A673 (cell line): ENCODE measurements around the gene CYP21A2. TPM values are rescaled to one million over a fixed set of nuclear protein-coding genes. Genes with fewer than 3 reads are reported as not detected.
"Not testable (repeated sequence)": the region's sequence is repeated elsewhere in the genome, so short reads cannot be mapped to it uniquely, and the experiment has no call there.

Experiments
- Bru-seq: library from RNA; stranded (reverse); fragments of 400-500 nt; gene quantifications from one replicate; lab custom pipeline; 2021; lab: Mats Ljungman, UMichigan
- BruChase-seq, 2 experiments: library from RNA; stranded (reverse); fragments of 400-500 nt; gene quantifications; one replicate each; lab custom pipeline; 2021; lab: Mats Ljungman, UMichigan
- BruUV-seq: library from RNA; stranded (reverse); fragments of 400-500 nt; replicated peaks from 2 replicates; lab custom pipeline; 2021; lab: Mats Ljungman, UMichigan
- CTCF ChIA-PET: fragments of 300-600 bp; sonication (Branson Sonifier 250); formaldehyde crosslinking; loops from one replicate; lab custom pipeline; 2022; ENCODE audit warnings: antibody characterized with exemption; lab: Charles Lee
- POLR2A ChIA-PET: fragments of 300-600 bp; sonication (Branson Sonifier 250); formaldehyde crosslinking; loops from one replicate; lab custom pipeline; 2022; ENCODE audit warnings: antibody characterized with exemption; ENCODE audit not compliant: low non-redundant PET; lab: Charles Lee
- DNase-seq: peaks from one replicate; pipeline ENCODE4 v3.0.0-alpha.2; 2015; ENCODE audit warnings: low spot score
- H3K27ac ChIP-seq: fragments of 200-600 bp; sonication (generic); 2 replicates; pipeline ENCODE4 v1.5.1; 2016; ENCODE audit warnings: mixed run types, low read depth, mild to moderate bottlenecking, mixed read lengths, antibody characterized with exemption, low read length; ENCODE audit not compliant: poor library complexity, severe bottlenecking
- H3K27me3 ChIP-seq: fragments of 200-600 bp; sonication (generic); replicated peaks from 2 replicates; pipeline ENCODE4 v1.6.1; 2017; ENCODE audit warnings: mixed run types, low read depth, mild to moderate bottlenecking, mixed read lengths, antibody characterized with exemption, low read length; ENCODE audit not compliant: insufficient read depth, poor library complexity
- H3K36me3 ChIP-seq: fragments of 200-600 bp; sonication (generic); 2 replicates; pipeline ENCODE4 v1.6.1; 2016; ENCODE audit warnings: mixed run types, mild to moderate bottlenecking, mixed read lengths, antibody characterized with exemption, low read length; ENCODE audit not compliant: insufficient read depth, poor library complexity, severe bottlenecking
- H3K4me1 ChIP-seq: fragments of 200-600 bp; sonication (generic); 2 replicates; pipeline ENCODE4 v1.6.1; 2017; ENCODE audit warnings: mixed run types, mild to moderate bottlenecking, mixed read lengths, antibody characterized with exemption, low read length; ENCODE audit not compliant: insufficient read depth, poor library complexity, severe bottlenecking
- H3K4me3 ChIP-seq: fragments of 200-600 bp; sonication (generic); 2 replicates; pipeline ENCODE4 v1.5.1; 2016; ENCODE audit warnings: low read depth, mixed run types, mild to moderate bottlenecking, mixed read lengths, low read length; ENCODE audit not compliant: poor library complexity, severe bottlenecking
- H3K9me3 ChIP-seq: fragments of 200-600 bp; sonication (generic); 2 replicates; pipeline ENCODE4 v1.6.1; 2016; ENCODE audit warnings: mixed run types, low read depth, mild to moderate bottlenecking, mixed read lengths, antibody characterized with exemption, low read length; ENCODE audit not compliant: poor library complexity, severe bottlenecking
- intact Hi-C: fragments of 100-400 bp; cut with micrococcal nuclease; formaldehyde crosslinking; loops from one replicate; pipeline ENCODE4 v1.10.0; 2022; ENCODE audit not compliant: unreplicated experiment
- long read RNA-seq: library from polyadenylated mRNA; stranded (forward); transcript quantifications from one replicate; pipeline ENCODE4 v2.0.0, GENCODE V29; 2022
- total RNA-seq: library from RNA; stranded (reverse); gene quantifications from 2 replicates; pipeline ENCODE4 v1.2.3, GENCODE V29; 2021

Gene CYP21A2
- total RNA-seq (0.15 TPM in 1 of 2 replicates, not detected in the other), Bru-seq, nascent RNA (not detected), BruChase-seq, experiment 1, labeled RNA remaining after a 2-hour chase (not detected), BruChase-seq, experiment 2, labeled RNA remaining after a 6-hour chase (percentile 26 among the genes with signal in this experiment)
- long read RNA-seq: 0 reads

DNA sequence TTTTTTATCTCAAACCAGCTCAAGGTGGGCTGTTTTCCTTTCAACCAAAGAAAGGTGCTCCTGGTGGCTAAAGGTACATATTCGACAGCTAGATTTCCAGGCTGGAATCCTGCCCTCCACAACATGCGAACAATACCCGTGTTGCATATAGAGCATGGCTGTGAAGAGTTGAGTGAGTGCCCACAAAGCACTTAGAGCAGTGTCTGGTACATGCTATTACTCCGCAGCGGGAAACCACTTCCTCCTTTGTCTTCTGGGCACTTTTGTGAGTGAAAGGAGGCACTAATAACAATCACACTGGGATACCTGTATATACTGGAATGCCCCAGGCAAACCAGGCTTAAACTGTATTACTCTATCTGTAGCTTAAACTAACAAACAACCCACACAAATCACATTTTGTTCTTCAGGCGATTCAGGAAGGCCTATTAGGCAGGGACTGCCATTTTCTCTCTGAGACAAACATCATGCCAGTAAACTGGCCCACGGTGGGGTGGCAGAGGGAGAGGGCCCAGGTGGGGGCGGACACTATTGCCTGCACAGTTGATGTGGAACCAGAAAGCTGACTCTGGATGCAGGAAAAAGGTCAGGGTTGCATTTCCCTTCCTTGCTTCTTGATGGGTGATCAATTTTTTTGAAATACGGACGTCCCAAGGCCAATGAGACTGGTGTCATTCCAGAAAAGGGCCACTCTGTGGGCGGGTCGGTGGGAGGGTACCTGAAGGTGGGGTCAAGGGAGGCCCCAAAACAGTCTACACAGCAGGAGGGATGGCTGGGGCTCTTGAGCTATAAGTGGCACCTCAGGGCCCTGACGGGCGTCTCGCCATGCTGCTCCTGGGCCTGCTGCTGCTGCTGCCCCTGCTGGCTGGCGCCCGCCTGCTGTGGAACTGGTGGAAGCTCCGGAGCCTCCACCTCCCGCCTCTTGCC lies at the start of gene CYP21A2:
CYP21A2 (plus strand) TSS at position 818 of the 927 bp plus-strand sequence; CDS start at position 826, 8 bp downstream.
- H3K27ac ChIP-seq, H3K27me3 ChIP-seq, DNase-seq, BruUV-seq, POLR2A ChIA-PET, H3K9me3 ChIP-seq, H3K36me3 ChIP-seq, CTCF ChIA-PET, intact Hi-C loops, H3K4me1 ChIP-seq, H3K4me3 ChIP-seq: not testable (repeated sequence)

DNA sequence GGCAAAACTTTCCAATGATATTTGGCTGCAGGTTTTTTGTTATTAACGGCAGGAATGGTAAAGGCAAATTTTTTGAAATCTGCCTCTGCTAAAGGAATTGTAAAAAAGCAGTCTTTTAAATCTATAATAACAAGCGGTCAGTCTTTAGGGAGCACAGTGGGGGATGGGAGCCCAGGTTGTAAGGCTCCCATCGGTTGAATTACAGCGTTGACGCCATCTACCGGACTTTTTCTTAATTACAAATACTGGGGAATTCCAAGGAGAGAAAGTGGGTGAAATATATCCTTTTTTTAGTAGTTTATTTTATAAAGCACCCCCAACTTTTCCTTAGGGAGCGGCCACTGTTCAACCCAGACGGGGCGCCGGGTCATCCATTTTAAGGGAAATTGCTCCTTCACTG lies 48.9 kb upstream of the CYP21A2 start:
- H3K36me3 ChIP-seq, H3K9me3 ChIP-seq, H3K27ac ChIP-seq, H3K27me3 ChIP-seq, DNase-seq, CTCF ChIA-PET, H3K4me1 ChIP-seq, POLR2A ChIA-PET, BruUV-seq, H3K4me3 ChIP-seq, intact Hi-C loops: not testable (repeated sequence)

DNA sequence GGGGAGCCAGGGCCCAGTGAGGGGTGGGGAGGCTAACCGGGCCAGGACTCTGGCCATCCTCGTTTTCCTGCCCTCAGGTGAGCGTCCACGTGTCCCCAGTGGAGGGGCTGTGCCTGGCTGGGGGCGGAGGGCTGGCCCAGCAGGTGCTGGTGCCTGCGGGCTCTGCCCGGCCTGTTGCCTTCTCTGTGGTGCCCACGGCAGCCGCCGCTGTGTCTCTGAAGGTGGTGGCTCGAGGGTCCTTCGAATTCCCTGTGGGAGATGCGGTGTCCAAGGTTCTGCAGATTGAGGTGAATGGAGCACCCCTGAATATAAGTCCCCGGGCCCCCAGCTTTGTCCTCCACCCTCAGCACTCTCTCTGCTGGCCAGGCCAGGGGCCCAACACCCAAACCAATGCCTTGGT lies 43.8 kb upstream of the CYP21A2 start:
- H3K36me3 ChIP-seq, H3K27ac ChIP-seq, intact Hi-C loops, POLR2A ChIA-PET, DNase-seq, BruUV-seq, H3K4me1 ChIP-seq, H3K27me3 ChIP-seq, CTCF ChIA-PET, H3K4me3 ChIP-seq, H3K9me3 ChIP-seq: not testable (repeated sequence)

DNA sequence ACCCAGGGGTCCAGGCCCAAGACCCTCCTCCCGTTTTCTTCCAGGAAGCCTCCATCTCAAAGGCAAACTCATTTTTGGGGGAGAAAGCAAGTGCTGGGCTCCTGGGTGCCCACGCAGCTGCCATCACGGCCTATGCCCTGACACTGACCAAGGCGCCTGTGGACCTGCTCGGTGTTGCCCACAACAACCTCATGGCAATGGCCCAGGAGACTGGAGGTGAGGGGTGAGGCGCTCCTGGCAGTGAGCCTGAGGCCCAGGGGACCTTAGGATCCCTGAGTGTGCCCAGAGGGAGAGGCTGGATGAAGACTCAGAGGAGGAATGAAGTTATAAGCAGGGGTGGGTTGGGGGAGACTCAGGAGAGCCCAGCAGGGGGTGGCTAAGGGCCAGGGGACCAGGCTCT lies 41.8 kb upstream of the CYP21A2 start:
- H3K4me1 ChIP-seq, CTCF ChIA-PET, H3K27ac ChIP-seq, H3K9me3 ChIP-seq, H3K27me3 ChIP-seq, intact Hi-C loops, BruUV-seq, DNase-seq, H3K4me3 ChIP-seq, POLR2A ChIA-PET, H3K36me3 ChIP-seq: not testable (repeated sequence)

DNA sequence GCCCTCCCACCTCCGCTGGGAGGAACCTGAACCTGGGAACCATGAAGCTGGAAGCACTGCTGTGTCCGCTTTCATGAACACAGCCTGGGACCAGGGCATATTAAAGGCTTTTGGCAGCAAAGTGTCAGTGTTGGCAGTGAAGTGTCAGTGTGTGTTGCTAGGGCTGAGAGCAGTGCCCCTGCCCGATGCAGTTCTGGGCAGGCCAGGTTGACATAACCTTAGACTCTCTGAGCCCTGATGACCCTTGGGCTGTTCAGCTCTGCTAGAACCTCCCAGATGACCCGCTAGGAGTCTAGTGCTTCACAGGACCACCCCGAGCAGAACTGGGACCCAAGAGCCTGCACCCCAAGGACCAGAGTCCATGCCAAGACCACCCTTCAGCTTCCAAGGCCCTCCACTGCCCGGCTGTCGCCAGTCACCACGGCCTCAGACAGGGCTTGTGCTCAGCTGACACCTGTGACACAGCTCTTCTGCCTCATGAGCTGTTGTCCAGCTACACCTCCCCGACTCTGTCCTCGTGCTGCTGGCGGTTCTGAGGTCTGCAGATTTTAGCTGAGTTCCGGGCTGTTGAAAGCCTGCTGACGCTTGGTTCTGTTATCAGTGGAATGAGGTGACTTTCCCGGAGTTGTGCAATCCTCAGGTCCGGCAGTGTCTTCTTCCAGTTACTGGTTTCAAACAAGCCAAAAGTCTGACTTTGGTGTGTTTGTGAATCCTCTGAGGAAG lies 35.5 kb upstream of the CYP21A2 start:
- H3K4me3 ChIP-seq, intact Hi-C loops, POLR2A ChIA-PET, H3K4me1 ChIP-seq, H3K27me3 ChIP-seq, H3K9me3 ChIP-seq, H3K36me3 ChIP-seq, BruUV-seq, DNase-seq, H3K27ac ChIP-seq, CTCF ChIA-PET: not testable (repeated sequence)

DNA sequence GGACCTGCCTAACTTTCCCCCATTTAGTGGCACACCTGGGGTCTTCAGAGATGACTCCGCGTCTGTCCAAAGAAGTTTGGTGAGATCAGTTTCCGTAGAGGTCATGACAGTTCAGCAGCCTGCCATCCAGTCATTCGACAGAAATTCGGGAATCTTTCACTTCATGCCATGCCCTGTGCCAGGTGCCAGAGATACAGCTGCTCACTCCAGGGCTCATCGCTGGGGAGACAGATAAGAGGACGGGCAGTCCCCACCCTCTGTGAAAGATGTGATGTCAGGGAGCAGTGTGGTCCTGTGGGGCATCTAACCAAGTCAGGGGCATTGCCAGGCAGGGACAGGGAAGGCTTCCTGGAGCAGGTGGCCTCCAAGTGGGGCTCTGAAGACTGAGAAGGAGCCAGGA lies 34.9 kb upstream of the CYP21A2 start:
- POLR2A ChIA-PET, intact Hi-C loops, H3K9me3 ChIP-seq, H3K27me3 ChIP-seq, H3K27ac ChIP-seq, CTCF ChIA-PET, DNase-seq, BruUV-seq, H3K4me1 ChIP-seq, H3K36me3 ChIP-seq, H3K4me3 ChIP-seq: not testable (repeated sequence)

DNA sequence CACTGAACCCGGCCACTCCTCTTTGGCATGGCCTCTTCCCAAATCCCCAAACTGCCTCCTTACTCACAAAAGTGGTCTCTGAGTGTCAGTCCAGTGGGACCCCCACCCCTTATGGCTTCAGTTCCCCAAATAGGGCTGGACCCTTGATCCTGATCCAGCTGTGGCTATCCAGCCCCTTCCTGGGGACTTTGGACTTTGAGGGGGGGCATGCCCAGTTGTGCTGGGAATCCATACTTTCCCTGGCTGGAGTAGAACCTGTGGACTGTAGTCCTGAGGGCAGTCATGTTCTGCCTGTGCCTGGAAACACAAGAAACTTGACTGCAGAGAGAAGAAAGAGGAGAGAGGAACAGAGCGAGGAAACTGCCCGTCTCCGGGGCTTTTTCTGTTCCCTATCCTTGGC lies 33.8 kb upstream of the CYP21A2 start:
- BruUV-seq, DNase-seq, H3K4me3 ChIP-seq, CTCF ChIA-PET, H3K9me3 ChIP-seq, H3K27ac ChIP-seq, H3K4me1 ChIP-seq, H3K27me3 ChIP-seq, POLR2A ChIA-PET, intact Hi-C loops, H3K36me3 ChIP-seq: not testable (repeated sequence)
